Activated CD8-positive, alpha-beta memory T cell treated with anti-CD3 and anti-CD28 coated beads, Interleukin-2, amount 50 U/mL, for 1 hour (primary cell): ENCODE measurements around the gene ATP1A2.

Source experiments
- DNase-seq: peaks from one replicate; pipeline ENCODE4 v3.0.0-alpha.2; 2020; ENCODE audit errors: extremely low read depth

The ATP1A2 gene

DNA sequence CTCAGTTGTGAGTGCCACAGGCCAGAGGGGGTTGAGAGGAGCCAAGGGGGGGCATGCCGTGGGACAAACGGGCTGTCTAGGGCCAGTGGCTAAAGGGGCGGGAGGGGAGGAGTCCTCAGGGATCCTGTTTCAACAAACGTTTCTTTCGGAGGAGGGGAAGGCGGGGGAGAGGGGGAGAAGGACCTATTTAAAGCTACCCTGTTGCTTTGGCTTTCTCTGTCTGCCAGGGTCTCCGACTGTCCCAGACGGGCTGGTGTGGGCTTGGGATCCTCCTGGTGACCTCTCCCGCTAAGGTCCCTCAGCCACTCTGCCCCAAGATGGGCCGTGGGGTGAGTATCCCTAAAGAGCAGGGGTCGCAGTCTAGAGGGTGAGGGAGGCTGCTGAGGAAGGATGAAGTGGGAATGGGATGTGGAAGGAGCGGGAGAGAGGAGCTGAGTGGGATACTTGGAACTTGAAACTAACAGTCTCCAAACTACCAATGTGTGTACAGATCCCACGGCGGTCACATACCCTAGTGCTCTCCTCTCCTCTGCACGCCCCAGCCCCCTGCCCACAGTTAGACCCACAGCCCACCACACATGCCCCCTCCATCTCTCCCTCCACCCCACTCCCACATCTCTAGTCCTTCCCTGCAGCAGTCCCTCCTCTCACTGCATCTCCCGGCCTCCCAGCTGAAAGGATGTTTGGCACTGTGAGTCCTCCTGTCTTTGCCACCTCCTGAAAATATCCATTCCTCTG lies at the start of gene ATP1A2:
TSS of gene ATP1A2 (plus strand) at position 215 of the 738 bp plus-strand sequence. CDS start at position 318, 103 bp downstream.
- no peak for DNase-seq

DNA sequence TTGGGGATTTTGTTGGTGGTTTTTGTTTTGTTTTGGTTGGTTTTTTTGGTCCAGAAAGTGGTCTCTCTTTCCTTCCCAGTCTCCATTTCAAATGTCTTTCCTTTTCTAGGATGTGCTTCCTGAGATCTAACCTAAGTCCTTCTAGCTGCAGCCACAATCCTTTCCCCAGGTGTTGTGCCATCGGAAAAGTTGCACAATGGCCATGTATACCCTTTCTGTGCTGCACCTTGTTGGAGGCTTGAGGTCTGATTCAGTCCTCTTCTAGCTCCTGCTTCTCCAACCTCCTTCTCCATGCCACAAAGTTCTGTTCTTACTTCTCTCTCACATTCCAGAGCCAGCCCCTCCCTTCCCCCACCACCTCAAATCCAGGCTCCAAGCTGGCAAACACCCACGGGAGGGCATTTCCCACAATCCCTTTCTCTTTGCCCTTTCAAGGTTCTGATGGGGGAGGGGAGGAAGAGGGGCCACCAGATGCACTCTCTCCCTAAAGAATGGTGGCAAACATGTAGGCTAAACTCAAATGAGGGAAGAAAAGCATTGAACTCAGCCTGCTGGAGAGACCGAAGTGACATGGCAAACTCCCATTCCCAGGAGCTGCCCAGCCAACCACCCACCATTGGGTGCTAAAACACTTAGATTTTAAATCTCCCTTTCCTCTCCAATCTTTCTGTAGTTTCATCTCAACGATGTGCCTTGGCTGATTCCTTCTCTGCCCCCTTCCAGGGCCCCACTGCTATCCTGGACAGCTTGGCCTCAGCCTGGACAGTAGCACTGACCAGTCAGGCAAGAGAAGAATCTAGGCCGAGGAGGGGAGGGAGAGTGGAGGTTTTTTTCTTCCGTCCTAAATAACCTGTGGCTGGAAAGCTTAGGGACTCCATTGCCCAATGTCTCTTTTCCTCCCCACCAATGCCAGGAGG lies 48.5 kb upstream of the ATP1A2 start:
- DNase-seq, result no peak

DNA sequence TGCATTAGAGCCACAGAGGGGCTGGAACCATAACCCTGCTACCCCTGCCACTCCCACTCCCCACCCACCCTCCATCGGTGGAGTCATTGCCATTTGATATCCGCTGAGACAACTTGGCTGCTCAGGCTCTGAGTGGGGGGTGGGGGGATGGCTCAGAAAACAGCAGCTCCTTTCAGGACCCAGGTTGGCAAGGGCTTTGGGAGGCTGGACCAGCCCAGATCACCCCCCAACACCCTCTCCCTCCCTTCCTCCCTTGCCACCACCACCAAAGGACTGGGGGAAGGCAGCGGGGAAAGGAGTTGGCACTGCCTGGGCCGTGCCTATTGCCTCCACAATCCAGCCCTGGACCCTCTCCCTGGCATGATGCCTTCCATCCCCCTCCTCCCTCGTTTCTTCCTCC lies 47.3 kb upstream of the ATP1A2 start:
- no peak for DNase-seq

DNA sequence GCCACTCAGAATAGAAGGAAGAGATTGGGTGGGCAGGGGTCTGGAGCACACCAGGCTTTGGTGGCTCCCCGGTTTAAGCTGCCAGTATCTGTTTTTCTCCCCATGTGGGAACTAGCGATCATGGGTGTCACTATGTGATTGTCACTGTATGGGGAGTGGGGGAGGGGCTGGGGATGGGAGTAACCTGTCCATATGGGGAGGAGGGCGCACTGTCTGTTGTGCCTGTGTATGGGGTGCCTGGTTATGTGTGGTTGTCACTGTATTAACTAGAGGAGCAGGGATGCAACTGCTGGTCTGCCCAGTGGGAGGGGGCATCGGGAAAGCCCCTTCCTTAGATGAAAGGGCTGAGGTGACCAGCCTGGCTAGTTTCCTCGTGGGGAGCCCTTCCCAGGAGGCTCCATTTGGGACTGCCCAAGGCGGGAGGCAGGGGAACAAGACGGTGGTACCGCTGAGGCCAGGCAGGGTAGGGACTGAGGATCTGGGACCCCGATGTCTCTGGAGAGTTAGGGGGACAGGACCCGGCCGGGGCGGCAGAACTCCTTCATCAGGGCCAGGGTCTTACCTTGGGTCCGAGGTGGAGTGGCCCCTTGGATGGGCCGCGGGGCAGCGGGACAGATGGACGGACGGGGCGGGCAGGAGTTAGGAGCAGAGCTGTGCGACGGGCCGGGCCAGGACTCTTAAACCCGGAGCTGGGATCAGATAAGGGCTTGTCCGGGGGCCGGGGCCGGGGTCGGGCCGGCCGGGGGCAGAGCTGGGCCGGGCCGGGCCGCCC lies 45.9 kb upstream of the ATP1A2 start, which contains the start of gene KCNJ10:
TSS of gene KCNJ10 (minus strand) at position 701 of the 772 bp plus-strand sequence. CDS start 27,628 bp downstream, outside the sequence.
- DNase-seq, result no peak

DNA sequence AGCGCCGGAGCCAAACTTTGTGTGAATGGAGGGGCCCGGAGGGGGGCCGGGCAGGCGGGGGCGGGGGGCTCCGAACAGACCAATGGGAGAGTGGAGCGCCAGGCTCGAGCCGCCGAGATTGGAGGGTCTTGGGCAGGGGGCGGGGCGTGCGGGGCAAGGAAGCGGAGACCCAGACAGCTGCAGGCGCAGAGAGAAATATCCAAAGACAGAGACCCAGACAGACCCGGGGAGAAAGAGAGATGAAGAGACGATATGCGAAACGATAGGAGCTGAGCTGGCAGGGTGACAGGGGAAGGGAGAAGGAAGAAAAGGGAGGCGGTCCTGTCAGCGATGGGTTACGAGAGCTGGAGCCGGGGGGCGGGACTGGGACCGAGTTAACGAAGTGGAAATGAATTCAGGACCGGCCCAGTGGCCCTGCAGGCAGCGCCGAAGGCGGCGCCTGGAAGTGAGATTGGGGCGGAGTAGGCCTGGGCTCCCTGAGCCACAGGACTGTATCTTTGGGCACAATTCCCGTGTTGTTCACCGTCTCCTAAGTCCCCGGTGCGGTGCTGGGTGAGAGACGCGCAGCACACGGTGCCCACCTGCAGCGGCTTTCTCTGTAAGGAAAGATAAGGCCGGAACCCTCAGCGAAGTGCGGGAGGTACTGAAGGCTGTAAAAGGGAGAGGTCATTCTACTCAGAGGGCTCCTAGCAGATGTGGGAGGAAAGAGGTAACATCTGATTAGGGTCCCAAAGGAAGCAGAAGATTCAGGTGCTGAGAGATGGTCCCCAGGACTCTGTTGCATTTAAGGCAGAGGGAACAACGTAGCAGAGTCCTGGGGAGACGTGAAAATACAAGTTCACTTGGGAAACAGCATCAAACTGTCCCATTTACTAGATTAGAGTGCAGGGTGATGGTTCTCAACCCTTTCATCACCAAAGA lies 45.1 kb upstream of the ATP1A2 start:
- peak; percentile 53 for DNase-seq

DNA sequence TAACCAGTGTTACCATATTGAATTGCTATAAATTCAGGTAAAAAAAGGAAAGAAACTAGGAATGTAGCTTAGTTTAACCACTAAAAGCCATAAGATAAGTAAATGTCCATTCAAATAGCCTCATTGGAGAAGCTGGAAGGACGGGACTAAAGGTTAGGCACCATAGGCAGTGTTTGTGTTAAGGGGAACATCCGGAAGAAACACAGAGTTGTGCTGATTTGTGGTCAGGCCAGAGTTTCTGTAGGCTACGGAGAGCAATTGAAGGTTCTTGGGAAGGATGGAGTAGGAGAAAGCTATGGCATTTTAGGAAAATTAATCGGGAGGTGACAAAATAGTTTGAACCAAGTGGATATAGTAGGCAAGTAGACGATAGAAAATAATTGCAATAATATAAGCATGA lies 44.3 kb upstream of the ATP1A2 start:
- no peak for DNase-seq

DNA sequence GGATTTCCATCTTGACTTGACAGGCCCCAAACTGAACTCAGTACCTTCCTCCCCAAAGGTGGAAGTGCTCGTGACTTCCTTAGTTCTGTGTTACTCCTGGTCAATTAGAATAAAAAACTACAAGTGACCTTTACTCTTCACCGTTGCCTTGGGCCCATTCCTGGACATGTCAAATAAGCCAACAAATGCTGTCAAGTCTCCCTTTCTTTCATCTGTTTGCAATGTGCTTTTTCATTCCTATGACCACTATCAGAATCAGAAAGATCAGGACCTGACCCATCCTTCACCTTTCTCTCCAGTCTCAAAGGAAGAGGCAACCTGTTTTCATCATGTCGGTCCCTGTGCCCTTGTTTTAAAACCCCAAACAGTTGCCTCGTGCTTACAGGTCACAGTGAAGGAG lies 40.7 kb upstream of the ATP1A2 start:
- no peak for DNase-seq

DNA sequence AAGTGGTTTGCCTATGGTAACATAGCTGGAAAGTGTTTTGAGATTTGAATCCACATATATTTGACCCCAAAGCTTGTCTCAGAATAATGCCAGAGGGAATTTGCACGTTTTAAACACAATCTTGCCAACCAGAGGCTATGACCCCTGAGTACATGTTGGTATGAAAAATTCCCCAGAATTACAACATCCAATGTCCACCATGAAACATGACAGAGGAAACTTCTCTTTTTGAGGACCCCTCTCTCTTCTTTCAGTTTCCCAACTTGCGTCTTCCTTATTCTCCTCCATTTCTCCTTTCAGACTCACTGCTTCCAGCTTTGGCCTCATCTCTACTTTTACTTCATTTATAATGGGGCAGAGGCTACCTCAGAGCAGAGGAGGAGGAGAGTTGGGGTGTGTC lies 39.7 kb upstream of the ATP1A2 start:
- DNase-seq, result no peak

DNA sequence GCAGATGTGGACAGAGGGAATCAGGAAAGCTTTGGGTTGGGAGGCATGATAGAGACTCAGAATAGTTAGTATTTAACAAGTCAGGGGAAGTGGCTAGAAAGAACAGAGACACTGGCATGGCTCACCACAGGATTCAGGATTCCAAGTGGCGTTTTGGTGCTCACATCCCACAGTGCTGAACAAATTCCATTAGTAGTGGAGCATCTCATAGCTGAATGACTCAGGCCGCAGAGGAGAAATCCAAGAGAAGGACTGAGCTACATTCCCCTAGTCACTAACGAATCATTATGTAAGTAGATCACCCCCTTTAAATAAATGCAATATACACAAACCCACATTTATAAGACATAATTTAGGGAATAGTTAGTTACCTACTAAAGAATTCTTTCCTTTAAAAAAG lies 39.3 kb upstream of the ATP1A2 start:
- DNase-seq, result no peak

DNA sequence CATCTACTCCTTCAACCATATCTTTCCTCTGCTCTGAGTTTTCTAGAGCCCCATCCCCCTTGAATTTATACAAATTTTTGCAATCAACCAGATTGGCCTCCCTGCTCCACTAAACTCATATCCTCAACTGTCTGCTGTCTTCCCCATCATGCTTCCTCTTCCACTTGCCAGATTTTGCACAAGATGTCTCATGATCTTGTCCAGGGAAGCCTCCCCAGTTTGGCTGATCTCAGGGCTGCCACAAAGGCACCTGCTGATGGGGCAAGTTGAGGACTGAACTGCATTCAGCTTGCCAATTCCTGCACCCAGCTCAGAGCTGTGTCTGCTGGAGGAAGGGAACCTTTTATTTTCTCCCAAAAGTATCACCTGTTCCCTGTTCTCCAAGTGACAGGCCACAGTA lies 38.1 kb upstream of the ATP1A2 start:
- no peak for DNase-seq

DNA sequence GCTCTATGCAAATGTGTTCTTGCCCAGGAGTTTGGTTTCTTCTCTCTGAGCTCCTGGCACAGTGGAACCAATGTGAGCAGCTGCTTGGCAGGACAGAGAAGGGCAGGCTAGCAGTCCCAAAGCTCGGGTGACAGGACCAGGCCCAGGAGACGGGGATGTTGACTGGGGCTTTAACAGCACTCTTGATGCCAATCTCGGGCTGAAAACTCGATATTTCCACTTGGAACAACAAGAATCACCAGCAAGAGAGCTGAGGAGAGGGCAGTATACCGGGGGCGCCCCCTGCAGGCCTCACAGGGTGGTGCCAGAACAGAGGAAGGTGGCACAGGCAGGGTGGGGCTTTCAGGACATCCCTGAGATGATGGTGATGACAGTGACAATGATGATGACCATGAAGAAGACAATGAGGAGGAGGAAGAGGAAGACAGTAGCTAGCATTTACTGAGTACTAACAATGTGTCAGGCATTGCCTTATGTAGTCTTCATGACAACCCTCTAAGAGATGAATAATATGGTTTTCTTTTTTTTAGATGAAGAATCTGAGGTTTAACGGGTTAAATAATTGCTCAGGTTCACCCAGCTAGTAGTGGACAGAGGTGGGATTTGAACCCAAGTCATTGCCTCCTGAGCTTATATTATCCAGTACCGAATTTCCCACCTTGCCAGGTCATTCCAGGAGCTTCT lies 36.9 kb upstream of the ATP1A2 start:
- no peak for DNase-seq

DNA sequence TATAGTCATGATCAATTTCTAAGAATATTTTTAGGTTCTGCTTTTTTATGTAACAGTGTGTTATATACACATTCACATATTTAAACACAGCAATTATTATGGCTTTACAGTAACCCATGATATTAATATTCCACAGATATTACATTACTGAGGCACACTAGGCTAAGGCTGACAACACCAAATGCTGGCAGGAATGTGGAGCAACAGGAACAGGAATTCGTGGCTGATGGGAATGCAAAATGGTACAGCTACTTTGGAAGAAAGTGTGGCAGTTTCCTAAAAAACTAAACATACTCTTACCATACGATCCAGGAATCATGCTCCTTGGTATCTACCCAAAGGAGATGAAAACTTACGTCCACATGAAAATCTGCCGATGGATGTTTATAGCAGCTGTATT lies 36.1 kb upstream of the ATP1A2 start:
- no peak for DNase-seq

DNA sequence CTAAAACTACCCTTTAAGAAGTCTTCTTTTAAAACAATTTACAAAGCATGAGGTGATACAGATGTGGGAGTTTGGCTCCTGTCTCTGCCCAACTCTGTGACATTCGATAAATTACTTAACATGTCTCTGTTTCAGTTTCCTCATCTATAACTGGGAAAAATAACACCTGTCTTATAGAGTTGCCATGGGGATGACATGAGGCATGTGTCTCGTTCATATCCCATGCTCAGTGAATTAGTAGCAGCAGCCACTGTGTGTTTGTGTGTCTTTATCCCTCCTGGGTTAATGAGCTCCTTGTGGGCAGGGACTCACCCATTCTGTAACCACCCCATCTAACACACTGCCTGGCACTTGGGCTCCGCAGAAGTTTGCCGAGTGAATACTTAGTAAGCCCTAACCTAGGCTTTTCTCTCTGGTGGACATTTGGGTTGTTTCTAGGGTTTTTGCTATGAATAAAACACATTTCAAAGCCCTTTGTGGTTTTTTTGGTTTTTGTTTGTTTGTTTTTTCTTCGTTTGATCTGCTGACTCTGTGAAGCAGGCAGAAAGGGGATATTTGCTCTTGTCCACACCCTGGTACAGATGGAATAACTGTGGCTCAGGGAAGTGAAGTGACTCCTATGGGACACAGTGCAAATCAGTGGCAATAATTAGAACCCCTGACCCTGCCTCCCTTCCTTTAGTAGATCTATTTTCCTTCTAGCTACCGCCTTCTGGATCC lies 35.0 kb upstream of the ATP1A2 start:
- no peak for DNase-seq

DNA sequence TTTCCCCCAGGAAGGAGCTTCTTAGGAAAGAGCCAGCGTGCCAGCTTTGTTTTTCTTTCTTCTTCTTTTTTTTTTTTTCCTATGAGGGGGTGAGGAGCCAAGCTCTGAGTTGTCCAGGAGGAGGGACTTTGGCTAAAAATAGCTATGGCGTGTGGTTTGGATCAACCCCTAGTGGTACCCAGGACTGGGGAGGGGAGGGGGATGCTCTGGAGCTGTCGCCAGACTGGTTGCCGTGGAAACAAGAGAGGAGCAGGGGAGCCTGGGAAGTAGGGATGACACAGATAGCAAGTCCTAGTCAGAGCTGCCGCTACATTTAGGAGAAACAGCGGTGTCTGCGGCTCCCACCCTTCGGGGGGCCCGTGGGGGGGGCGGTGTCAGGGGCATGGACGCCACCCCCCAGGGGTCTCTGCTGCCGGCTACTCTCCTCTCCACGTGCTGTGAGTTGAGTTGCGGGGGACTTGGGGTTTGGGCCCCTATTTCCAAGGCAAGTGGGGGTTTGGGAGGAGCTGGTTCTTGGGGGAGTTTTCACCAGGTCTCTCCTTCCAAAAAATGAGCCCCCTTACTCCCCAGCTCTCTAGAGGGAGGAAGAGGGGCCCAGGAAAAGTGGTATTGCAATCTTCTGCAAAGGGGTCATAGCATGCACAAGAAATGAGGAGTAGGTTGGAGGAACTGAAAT lies 34.2 kb upstream of the ATP1A2 start, which contains the start of gene KCNJ9:
TSS of gene KCNJ9 (plus strand) at position 278 of the 676 bp plus-strand sequence. CDS start 2,493 bp downstream, outside the sequence.
- no peak for DNase-seq

DNA sequence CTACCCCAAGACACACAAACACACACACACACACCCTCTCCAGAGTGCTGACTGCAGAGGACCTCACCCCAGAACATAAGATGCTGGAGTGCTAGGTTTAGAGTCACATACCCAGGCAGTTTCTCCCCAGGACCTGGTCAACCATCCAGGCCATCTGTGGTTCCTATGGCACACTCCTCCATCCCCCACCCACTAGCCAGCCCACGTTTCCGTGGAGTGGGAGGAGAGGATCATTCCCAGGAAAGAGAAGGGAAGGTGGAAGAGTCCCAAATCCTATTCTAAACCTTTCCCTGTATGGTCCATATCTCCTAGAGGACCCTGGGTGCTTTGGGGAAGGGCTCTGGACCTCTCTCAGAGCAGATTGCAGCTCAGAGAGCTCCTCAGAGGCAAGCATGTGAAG lies 33.1 kb upstream of the ATP1A2 start:
- no peak for DNase-seq

DNA sequence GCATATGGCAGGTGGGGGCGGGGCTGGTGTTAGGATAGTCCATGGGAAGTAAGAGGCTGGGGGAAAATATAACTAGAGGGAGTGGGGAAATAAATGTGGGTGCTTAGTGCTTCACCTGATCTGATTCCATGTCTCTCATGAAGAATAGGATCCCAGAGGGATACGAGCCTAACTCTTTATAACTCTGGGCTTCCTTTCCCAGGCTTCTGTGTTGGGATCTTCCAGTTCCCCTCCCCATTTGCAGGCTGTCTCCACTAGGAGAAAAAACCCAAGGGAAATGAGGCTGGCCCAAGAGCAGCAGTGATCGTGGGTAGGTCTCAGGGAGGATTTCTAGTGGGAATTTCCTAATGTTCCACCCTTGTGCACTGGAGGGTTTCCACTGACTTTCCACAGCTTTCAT lies 32.6 kb upstream of the ATP1A2 start:
- no peak for DNase-seq

DNA sequence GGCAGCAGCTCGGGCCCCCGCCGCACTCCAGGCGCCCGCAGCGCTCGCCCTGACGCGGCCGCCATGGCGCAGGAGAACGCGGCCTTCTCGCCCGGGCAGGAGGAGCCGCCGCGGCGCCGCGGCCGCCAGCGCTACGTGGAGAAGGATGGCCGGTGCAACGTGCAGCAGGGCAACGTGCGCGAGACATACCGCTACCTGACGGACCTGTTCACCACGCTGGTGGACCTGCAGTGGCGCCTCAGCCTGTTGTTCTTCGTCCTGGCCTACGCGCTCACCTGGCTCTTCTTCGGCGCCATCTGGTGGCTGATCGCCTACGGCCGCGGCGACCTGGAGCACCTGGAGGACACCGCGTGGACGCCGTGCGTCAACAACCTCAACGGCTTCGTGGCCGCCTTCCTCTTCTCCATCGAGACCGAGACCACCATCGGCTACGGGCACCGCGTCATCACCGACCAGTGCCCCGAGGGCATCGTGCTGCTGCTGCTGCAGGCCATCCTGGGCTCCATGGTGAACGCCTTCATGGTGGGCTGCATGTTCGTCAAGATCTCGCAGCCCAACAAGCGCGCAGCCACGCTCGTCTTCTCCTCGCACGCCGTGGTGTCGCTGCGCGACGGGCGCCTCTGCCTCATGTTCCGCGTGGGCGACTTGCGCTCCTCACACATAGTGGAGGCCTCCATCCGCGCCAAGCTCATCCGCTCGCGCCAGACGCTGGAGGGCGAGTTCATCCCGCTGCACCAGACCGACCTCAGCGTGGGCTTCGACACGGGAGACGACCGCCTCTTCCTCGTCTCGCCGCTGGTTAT lies 31.4 kb upstream of the ATP1A2 start:
- no peak for DNase-seq

DNA sequence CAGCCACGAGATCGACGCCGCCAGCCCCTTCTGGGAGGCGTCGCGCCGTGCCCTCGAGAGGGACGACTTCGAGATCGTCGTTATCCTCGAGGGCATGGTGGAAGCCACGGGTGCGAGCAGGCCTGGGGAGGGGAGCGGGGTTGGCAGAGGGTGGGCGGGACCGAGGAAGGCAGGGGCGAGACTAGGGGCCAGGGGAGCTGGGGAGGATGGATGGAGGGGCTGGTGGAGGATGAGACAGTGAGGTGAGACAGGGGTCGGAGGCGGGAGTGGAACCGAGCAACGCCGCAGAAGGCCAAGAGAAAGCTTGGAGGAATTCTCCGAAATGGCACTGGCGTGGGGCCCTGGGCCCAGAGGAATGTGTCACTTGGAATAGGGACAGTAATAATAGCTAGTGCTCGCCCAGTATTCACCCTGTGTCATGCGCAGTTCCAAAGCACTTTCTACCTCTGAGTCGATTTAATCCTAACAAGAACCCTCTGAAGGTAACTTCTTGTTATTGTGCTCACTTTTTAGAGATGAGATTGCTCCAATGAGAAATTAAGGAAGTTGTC lies 30.7 kb upstream of the ATP1A2 start:
- no peak for DNase-seq
